Measurements from ENCODE around the gene GPX4.

GPX4 gene

DNA sequence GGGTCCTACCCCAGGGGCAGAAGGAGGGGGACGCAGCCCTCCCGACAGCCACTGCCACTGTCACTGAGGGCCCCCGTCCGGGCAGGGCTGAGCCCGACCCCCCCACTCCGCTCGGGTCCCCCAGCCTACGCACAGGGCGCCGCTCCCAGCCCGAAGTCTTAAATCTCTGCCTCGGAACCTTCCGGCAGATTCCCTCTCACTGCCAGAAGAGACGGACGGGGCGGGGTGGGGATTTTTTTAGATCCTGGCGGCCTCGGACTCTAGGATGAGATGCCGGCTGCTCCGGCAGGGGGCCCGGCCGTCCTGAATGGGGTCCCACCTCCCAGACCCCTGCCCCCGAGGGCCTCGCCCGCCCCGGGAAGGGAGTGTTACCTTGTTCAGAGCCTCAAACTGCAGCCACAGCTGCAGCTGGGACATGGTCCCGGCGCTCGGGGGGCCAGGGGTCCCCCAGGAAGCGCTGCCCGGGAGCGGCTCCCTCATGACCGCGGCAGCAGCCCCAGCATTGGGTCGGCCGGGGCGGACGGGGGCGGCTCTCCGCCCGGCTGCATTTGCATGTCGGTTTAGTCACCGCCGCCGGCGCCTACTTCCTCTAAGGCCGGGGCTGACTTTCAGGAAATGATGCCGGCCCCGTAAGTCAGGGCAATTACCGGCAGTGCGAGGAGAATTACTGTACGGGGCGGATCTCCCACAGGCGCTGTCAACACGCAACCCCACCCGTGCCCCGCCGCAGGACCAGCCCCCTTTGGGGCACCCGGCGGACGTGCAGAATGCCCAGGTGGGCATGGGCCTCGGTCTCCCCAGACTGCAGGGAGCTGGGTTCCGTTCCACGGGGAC, 28.1 kb downstream of the GPX4 start:
- H2AFZ ChIP-seq (ENCODE audit: low read depth, low read length) = peak overlapping the region; percentile 82
- H3K4me3 ChIP-seq (ENCODE audit: low read depth in 1 of 2, low read length in 2 of 2) = peak overlapping the region; percentile 33 to 62; a peak in 3 of 4 replicates
- peaks cover 8% of the 10 kb centered on the region for H3K36me3 ChIP-seq (ENCODE audit: insufficient read depth, low read length)
- H3K27me3 ChIP-seq (ENCODE audit: insufficient read depth, low read length, poor library complexity) = no peaks in the 10 kb centered on the region
- H3K4me2 ChIP-seq (ENCODE audit: insufficient read depth, low read length) = peak overlapping the region; percentile 86
- H3K4me1 ChIP-seq (ENCODE audit: insufficient read depth, low read length) = peaks cover 25% of the 10 kb centered on the region
- peak overlapping the region; percentile 71 for H3K9ac ChIP-seq (ENCODE audit: low read depth, low read length)
- H3K9me3 ChIP-seq (ENCODE audit: insufficient read depth, low read length, severe bottlenecking) = no peaks in the 10 kb centered on the region
- ATAC-seq (ENCODE audit: insufficient read depth, low read depth) (peak; percentile 85), DNase-seq (peak; percentile 78)
- peaks cover 28% of the 10 kb centered on the region for H3K79me2 ChIP-seq (ENCODE audit: insufficient read depth, low read length)
- no peak for TF ChIP-seq EZH2 (IDR thresholded peaks at IDR 0.05; ENCODE audit: borderline replicate concordance, low read depth, low read length, severe bottlenecking)
- TF ChIP-seq, protein P1, sequence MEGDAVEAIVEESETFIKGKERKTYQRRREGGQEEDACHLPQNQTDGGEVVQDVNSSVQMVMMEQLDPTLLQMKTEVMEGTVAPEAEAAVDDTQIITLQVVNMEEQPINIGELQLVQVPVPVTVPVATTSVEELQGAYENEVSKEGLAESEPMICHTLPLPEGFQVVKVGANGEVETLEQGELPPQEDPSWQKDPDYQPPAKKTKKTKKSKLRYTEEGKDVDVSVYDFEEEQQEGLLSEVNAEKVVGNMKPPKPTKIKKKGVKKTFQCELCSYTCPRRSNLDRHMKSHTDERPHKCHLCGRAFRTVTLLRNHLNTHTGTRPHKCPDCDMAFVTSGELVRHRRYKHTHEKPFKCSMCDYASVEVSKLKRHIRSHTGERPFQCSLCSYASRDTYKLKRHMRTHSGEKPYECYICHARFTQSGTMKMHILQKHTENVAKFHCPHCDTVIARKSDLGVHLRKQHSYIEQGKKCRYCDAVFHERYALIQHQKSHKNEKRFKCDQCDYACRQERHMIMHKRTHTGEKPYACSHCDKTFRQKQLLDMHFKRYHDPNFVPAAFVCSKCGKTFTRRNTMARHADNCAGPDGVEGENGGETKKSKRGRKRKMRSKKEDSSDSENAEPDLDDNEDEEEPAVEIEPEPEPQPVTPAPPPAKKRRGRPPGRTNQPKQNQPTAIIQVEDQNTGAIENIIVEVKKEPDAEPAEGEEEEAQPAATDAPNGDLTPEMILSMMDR (IDR thresholded peaks at IDR 0.05; ENCODE audit: borderline replicate concordance, extremely low read depth, low read length, poor library complexity, severe bottlenecking) = no peak
- no peaks in the 10 kb centered on the region; the same call in none of the 2 replicates for H4K20me1 ChIP-seq (ENCODE audit: insufficient read depth, low read length)
- peak overlapping the region; percentile 80 for H3K27ac ChIP-seq (ENCODE audit: low read length)

DNA sequence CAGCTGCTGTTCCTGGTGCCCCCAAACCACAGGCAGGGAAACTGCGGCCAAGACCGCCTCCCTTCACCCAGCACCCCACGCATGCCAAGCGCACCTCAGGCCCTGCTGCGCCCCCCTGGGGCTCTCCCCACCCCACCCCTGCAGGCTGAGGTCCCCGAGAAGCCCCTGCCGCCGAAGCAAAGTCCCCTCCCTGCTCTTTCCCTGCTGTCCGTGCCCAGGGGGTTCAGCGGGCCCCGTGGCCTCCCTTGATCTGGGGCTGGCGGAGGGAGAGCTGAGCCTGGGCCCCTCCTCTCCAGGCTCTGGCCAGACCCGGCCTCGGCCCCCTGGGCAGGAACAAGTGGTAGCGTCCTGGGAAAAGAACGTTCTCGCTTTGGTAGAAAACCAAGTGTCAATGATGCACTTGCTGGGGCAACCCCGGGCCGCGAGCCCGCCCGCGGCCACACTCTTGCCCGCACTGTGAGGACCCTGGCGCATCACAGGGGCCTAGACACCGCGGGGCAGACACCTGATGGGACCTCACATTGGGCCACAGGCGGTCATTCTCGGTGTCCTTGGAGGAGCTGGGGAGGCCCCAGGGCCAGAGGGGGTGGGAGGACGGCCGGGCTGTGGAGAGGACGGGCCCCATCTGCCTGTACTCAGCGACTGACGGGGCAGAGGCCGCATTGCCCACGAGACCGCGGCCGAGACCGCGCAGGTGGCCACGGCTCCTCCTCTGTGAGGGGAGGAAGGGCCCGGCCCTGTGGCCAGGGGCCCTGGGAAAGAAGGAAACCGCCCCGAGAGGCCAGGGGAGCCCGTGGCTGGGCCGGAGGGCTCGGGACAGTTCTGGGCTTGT, 29.0 kb downstream of the GPX4 start:
- peaks cover under 1% of the 10 kb centered on the region for H3K36me3 ChIP-seq (ENCODE audit: insufficient read depth, low read length)
- peak overlapping the region; percentile 71 for H3K9ac ChIP-seq (ENCODE audit: low read depth, low read length)
- ATAC-seq (ENCODE audit: insufficient read depth, low read depth) = no peak

DNA sequence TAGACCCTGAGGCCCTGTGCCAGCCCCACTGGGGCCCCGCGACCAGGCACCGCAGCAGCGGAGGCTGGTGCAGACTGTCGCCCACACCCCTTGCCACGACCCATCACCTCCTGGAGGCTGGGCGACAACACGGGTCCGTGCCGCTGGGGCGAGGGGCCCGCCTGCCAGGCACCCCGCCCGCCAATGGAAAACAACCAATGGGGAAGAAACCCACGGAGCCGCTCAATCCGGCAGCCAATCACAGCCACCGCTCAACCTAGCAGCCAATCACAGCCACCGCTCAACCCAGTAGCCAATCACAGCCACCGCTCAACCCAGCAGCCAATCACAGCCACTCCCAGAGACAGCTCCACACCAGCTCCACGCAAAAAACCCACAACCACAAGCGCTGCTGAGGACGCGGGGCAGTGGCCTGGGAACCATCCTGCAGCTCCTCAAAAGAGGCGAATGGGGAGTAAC, 29.7 kb downstream of the GPX4 start:
- DNase-seq (peak; percentile 55), ATAC-seq (ENCODE audit: insufficient read depth, low read depth) (peak; percentile 25; the same call in 1 of the 3 replicates)
- no peaks in the 10 kb centered on the region for H3K9me3 ChIP-seq (ENCODE audit: insufficient read depth, low read length, severe bottlenecking)
- no peak overlapping the region for H3K27ac ChIP-seq (ENCODE audit: low read length)
- H3K27me3 ChIP-seq (ENCODE audit: insufficient read depth, low read length, poor library complexity) = no peaks in the 10 kb centered on the region
- TF ChIP-seq, protein P1 (IDR thresholded peaks at IDR 0.05; ENCODE audit: borderline replicate concordance, extremely low read depth, low read length, poor library complexity, severe bottlenecking) = no peak
- TF ChIP-seq EZH2 (IDR thresholded peaks at IDR 0.05; ENCODE audit: borderline replicate concordance, low read depth, low read length, severe bottlenecking) = no peak
- H4K20me1 ChIP-seq (ENCODE audit: insufficient read depth, low read length) = no peaks in the 10 kb centered on the region; the same call in 1 of the 2 replicates
- no peak overlapping the region for H2AFZ ChIP-seq (ENCODE audit: low read depth, low read length)
- no peak overlapping the region for H3K4me3 ChIP-seq (ENCODE audit: low read depth in 1 of 2, low read length in 2 of 2)
- peaks cover 28% of the 10 kb centered on the region for H3K79me2 ChIP-seq (ENCODE audit: insufficient read depth, low read length)
- no peak overlapping the region for H3K9ac ChIP-seq (ENCODE audit: low read depth, low read length)
- peaks cover 25% of the 10 kb centered on the region for H3K4me1 ChIP-seq (ENCODE audit: insufficient read depth, low read length)
- H3K4me2 ChIP-seq (ENCODE audit: insufficient read depth, low read length) = no peak overlapping the region
- no peaks in the 10 kb centered on the region; the same call in 1 of the 2 replicates for H3K36me3 ChIP-seq (ENCODE audit: insufficient read depth, low read length)

More for the DNA sequence above, 29.0 kb downstream of the GPX4 start:
- Histone ChIP-seq H3K4me1 (ENCODE audit: insufficient read depth, low read length) (peaks cover 25% of the 10 kb centered on the region), H3K4me2 (ENCODE audit: insufficient read depth, low read length) (peak overlapping the region; percentile 86), H3K4me3 (ENCODE audit: low read depth in 1 of 2, low read length in 2 of 2) (peak overlapping the region; percentile 33 to 62; a peak in 3 of 4 replicates), H3K79me2 (ENCODE audit: insufficient read depth, low read length) (peaks cover 28% of the 10 kb centered on the region), H2AFZ (ENCODE audit: low read depth, low read length) (peak overlapping the region; percentile 82), H4K20me1 (ENCODE audit: insufficient read depth, low read length) (no peaks in the 10 kb centered on the region; the same call in 1 of the 2 replicates), H3K9me3 (ENCODE audit: insufficient read depth, low read length, severe bottlenecking) (no peaks in the 10 kb centered on the region), H3K27me3 (ENCODE audit: insufficient read depth, low read length, poor library complexity) (no peaks in the 10 kb centered on the region), H3K27ac (ENCODE audit: low read length) (peak overlapping the region; percentile 80)
- TF ChIP-seq, protein P1 (IDR thresholded peaks at IDR 0.05; ENCODE audit: borderline replicate concordance, extremely low read depth, low read length, poor library complexity, severe bottlenecking) = peak; percentile 11
- no peak for TF ChIP-seq EZH2 (IDR thresholded peaks at IDR 0.05; ENCODE audit: borderline replicate concordance, low read depth, low read length, severe bottlenecking)
- DNase-seq = no peak
